ENCODE results near the gene CD247.

CD247 gene

GRCh38 chr1:167511374-167511986 is 6.8 kb downstream of the CD247 start:
- no peak for FAIRE-seq

GRCh38 chr1:167510881-167511280 is 7.4 kb downstream of the CD247 start:
- no peak for FAIRE-seq

- FAIRE-seq: no peak
Observed at GRCh38 chr1:167510244-167510643, 8.1 kb downstream of the CD247 start.

- FAIRE-seq: no peak
Observed at GRCh38 chr1:167509587-167509986, 8.7 kb downstream of the CD247 start.

- no peak for FAIRE-seq
Observed at GRCh38 chr1:167507719-167508118, 10.6 kb downstream of the CD247 start.

GRCh38 chr1:167504467-167504827 is 13.9 kb downstream of the CD247 start:
- FAIRE-seq: no peak

GRCh38 chr1:167503626-167504466 is 14.5 kb downstream of the CD247 start:
- no peak for FAIRE-seq

GRCh38 chr1:167502719-167503462 is 15.4 kb downstream of the CD247 start:
- no peak for FAIRE-seq

- FAIRE-seq: no peak
Observed at GRCh38 chr1:167502192-167502551, 16.2 kb downstream of the CD247 start.

- no peak for FAIRE-seq
Observed at GRCh38 chr1:167501515-167502191, 16.7 kb downstream of the CD247 start.

- FAIRE-seq: no peak
Observed at GRCh38 chr1:167500283-167500860, 18.0 kb downstream of the CD247 start.

- no peak for FAIRE-seq
Observed at GRCh38 chr1:167499664-167500101, 18.6 kb downstream of the CD247 start.

- FAIRE-seq: no peak
Observed at GRCh38 chr1:167499106-167499505, 19.2 kb downstream of the CD247 start.

GRCh38 chr1:167496797-167497619 is 21.3 kb downstream of the CD247 start:
- FAIRE-seq: no peak

GRCh38 chr1:167493372-167493771 is 25.0 kb downstream of the CD247 start:
- FAIRE-seq: no peak

- no peak for FAIRE-seq
Observed at GRCh38 chr1:167492481-167492910, 25.8 kb downstream of the CD247 start.

GRCh38 chr1:167491586-167492461 is 26.5 kb downstream of the CD247 start:
- FAIRE-seq: no peak

- no peak for FAIRE-seq
Observed at GRCh38 chr1:167490765-167491164, 27.6 kb downstream of the CD247 start.

GRCh38 chr1:167489571-167490340 is 28.6 kb downstream of the CD247 start:
- no peak for FAIRE-seq

GRCh38 chr1:167488786-167489185 is 29.5 kb downstream of the CD247 start:
- no peak for FAIRE-seq

Data from islet of Langerhans (tissue), 1 donor.